SK-N-MC (cell line): Measurements from ENCODE around the gene RNASEH2A.

Experiments
- EZH2 ChIP-seq: fragments of 200-600 bp; sonication (generic); IDR thresholded peaks from one replicate; pipeline ENCODE4 v1.6.1; 2017; ENCODE audit warnings: antibody characterized with exemption
- POLR2AphosphoS5 ChIP-seq: IDR thresholded peaks from 2 replicates; pipeline ENCODE4 v1.6.1; 2012; ENCODE audit warnings: mild to moderate bottlenecking, low read depth, low read length, borderline replicate concordance

GRCh38 chr19:12767666-12768065 is 38.7 kb upstream of the RNASEH2A start:
- TF ChIP-seq POLR2AphosphoS5 (no peak), EZH2 (no peak)
